ENCODE measurements around the gene IRAK2. TPM values are rescaled to one million over a fixed set of nuclear protein-coding genes. Genes with fewer than 3 reads are reported as not detected.

The IRAK2 gene
- total RNA-seq, 1 experiment from 2014 or later: 1.1 TPM

DNA sequence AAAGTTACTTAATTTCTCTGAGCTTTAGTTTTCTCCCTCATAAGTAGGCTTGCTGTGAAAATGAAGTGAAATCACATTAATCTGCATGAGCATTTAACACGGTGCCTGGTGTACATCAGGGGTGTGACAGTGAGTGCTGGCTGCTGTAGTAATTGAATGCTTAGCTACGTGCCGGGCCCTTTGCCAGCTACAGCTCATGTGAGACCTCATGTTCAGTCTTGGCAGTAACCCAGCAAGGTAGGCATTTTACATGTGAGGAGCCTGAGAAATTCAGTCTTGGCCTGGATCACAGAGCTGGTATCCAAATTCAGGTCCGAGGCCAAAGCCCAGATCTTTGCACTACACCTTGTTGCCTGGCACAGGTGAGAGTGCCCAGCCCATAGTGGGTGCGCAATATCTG, 118.9 kb downstream of the IRAK2 start:
- DNase-seq (ENCODE audit: low spot score): no peak

DNA sequence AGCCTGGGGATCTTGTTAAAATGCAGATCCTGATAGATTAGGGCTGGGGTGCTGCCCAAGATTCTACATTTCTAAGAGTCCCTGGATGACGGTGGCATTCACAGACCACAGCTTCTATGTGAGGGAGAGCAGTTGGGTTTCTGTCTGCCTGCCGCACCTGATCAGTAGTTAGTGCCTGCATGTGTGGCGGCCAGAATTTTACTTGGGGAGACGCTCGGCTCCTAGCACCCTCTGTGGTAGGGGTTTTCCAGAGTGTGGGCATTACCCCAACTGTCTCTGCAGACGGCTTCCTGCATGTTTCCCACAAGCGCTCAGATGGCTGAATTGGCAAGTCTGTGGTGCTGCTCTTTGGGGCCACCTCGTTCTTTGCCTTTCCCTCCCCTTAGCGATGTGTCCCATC, 119.8 kb downstream of the IRAK2 start:
- DNase-seq (ENCODE audit: low spot score): no peak

DNA sequence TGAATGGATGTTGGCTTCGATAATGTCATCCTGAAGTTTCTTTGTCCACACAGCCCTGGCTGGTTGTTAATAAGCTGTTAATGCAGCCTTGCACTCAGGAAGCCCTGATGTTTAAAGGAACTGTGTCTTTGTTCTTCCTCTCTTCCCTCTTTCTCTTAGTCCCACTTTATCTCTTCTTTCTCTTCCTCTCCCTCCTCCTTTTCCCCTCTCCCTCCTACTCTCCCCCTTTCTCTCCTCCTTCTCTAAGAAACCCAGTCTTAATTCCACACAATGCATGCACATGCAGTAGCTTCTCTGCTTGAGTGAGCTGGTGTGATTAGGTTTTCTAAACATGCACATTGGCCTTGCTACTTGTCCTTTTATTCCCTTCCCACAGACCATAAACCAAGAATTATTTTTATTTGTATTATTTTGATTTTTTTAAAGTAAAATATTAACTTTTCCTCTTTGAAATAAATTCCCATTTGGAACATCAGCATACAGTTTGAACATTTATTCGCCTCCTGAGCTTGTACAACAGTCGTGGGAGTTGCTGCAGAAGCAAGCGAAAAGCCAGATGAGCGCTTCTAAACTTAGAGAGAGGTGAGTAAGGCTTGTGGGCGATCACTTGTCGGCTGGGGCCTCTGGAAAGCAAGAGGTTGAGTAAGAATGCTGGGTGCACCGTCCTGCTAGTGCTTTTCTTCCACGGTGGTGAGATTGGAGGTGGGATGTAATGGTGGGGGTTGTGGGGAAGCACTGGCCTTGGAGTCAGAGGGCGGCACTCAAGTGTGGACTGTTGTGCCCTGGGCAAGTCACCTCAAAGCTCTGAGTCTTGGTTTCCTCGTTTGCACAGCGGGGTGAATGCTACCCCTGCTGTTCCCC, 120.8 kb downstream of the IRAK2 start:
- no peak for DNase-seq (ENCODE audit: low spot score)

DNA sequence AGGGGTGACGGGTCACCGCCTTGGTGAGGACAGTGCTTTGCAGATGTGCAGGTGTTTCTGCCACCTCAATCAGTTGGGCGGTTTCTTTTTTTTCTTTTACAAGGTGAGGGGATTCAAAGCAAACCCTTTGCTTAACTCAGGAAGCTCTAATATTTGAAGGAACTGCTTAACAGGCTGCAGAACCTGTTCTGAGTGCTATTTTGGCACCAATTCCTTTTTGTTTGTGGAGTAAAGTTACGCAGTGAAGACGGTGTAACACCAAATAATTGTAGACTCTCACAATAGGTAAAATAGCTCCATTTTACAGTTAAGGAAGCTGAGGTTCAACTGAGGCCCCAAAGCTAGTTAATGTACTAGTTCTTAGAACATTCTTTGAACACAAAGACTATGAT, 121.4 kb downstream of the IRAK2 start:
- no peak for DNase-seq (ENCODE audit: low spot score)

DNA sequence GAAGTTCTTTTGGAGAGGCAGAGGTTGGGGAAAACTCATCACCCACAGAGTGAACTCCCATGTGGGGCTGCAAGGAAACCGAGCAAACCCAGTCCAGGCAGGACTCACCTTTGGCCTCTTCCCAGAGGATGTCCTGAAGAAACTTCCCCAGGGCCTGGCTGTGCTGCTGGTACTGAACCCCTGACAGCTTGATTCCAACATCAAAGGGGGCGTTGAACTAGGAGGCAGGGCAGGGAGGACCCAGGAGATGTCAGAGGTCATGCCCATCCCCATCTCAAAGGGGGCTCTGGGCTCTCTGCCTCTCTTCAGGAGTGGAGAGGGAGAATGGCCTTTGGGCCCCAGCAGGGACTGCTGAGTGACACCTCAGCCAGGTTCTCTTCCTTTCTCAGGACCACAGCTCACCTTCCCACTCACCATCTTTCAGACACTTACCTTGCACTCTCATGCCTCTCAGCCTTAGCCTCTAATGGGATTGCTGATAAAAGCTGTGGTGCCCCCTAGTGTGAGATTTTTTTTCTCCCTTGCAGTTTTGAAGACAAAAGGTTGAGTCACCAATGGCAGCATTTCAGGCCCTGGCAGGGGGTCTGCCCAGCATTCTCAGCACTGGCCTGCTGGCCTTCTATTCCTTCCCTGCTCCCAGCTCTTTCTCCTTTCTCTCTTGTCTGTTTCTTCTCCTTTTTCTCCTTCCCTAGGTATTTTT, 122.0 kb downstream of the IRAK2 start:
- DNase-seq (ENCODE audit: low spot score): peak; percentile 37

DNA sequence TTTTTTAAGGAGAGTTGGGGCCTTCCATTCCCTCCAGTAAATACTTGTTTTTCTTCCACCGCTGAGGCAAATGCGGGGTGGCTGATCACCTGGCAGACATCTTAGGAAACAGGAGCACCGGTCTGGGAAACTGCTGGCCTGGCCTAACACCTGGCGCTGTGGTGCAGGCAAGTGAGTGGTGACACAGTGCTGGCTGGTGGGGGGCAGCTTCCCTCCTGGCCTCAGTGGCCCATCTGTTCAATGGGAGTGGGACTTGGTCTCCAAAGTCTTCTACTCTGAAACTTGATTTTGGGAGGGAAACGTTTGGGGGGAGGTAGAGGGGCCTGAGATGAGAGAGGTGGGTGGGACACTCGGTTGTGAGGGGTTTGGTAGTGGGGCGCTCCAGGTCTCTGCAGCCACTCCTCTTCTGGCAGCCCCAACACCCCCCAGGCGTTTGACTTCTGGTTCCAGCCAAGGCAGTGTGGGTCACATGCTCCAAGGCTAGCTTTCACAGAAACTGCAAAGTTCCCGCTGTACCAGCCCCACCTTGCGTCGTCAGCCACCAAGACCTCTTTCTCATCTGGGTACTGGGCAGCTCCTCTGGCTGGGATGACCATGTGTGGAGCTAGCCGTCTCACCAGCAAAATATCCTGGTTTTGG, 123.3 kb downstream of the IRAK2 start:
- no peak for DNase-seq (ENCODE audit: low spot score)

DNA sequence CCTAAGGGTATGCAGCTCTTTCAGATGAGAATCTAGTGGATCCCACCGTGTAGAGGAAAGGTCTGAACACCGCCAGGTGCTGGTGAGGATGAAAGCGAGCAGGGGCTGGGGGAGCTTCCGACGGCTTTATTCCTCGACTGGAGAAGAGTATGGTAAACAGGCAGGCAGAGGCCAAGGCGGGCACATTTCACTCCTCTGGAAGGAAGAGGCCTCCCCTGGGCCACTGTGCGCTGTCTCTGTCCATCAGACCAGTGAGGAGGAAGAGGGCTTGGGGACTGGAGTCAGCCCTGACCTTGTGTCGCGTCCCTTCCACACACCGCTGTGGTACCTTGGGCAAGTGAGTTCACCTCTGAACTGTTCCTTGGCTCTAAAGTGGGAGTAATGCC, 123.8 kb downstream of the IRAK2 start:
- DNase-seq (ENCODE audit: low spot score): no peak

DNA sequence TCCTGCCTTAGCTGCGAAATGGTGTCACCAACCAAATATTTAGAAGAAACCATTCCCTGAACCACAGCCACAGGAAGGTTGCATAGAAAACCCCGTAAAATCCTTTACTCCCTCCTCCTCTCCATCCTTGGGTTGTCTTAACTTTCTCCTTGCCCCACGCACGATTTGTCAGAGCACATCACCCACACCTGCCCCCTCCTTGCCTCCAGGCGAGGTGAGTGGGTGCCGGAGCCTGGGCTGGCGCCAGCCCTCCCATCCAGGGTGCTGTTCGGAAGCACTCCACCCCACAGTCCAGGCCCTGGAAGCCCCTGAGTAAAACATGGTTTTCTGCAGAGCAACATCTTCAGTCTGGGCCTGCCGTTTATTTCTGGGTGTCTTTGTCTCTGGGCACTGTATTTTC, 124.4 kb downstream of the IRAK2 start:
- DNase-seq (ENCODE audit: low spot score): no peak

DNA sequence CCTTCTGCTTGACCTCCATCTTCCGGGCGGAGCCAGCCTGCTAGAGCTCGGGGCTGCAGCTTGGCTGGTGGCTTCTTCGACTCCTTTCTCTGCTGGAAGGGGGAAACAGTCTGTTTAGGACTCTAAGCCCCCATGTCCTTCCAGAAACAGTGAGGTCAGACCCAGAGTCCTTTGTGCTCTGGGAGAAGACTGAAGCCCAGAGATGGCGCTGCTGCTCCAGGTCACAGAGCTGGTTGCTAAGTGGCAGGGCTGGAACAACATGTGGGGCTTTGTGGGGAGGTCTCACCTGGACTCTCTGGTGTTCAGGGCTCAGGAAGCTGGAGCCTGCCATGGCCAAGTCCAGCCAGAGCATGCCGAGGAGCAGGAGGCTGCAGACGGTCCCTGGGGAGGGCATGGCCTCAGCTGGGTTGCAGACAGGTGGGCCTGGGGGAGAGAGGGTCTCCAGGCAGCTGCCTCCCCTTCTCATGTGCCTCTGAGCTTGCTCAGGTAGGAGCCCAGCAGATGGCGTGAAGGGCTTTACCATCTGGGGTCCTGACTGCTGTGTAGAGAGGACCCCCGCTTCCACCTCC, 125.2 kb downstream of the IRAK2 start:
- no peak for DNase-seq (ENCODE audit: low spot score)

DNA sequence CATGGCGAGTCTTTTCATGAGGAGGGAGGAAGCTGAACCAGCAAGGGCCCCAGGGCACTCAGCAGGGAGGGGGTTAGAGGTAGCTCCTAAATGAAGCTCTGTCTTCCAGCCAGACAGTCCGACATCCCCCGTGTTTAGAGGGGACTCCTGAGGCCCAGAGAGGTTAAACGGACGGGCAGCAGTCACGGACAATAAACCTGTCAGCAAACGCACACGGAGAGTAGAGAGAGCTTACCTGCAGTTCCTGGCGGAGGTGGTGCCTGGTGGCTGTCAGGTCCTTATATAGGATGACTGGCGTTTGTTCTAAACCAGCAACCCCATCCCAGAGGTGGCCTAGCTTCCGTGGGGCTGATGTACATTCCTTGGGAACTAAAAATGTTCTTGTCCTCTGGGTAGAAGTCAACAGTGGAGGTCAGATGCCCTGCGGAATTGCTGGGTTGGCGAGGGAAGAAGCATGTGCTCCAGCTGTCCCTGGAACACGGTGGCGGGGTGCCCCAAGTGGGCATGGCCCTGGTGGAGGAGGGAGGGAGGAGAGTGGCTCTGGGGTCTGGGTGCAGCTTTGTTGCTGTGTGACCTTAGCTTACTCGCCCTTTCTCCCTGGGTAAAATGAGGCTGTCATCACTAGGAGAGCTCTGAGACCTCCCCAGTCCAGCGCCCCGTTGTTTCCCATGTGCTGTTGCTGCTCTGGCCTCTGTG, 125.9 kb downstream of the IRAK2 start:
- DNase-seq (ENCODE audit: low spot score): no peak

DNA sequence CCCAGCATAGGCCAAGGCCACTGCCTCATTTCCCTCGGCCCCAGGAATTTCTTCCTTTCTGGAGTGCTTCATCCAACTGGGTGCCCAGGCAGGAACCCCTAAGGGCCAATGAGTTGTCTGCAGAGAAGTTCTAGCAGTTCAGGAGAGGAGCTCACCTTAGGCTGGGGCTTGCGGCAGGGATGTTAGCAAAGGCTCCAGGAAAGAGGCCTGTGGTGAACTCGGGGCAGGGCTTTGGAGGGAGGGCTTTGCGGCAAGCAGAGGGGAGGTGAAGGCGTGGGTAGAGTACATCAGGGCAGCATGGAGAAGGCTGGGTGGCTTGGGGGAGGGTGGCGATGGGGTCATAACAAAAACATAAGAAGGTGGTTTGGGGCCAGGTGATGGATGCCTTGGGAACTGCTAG, 126.9 kb downstream of the IRAK2 start:
- DNase-seq (ENCODE audit: low spot score): no peak

DNA sequence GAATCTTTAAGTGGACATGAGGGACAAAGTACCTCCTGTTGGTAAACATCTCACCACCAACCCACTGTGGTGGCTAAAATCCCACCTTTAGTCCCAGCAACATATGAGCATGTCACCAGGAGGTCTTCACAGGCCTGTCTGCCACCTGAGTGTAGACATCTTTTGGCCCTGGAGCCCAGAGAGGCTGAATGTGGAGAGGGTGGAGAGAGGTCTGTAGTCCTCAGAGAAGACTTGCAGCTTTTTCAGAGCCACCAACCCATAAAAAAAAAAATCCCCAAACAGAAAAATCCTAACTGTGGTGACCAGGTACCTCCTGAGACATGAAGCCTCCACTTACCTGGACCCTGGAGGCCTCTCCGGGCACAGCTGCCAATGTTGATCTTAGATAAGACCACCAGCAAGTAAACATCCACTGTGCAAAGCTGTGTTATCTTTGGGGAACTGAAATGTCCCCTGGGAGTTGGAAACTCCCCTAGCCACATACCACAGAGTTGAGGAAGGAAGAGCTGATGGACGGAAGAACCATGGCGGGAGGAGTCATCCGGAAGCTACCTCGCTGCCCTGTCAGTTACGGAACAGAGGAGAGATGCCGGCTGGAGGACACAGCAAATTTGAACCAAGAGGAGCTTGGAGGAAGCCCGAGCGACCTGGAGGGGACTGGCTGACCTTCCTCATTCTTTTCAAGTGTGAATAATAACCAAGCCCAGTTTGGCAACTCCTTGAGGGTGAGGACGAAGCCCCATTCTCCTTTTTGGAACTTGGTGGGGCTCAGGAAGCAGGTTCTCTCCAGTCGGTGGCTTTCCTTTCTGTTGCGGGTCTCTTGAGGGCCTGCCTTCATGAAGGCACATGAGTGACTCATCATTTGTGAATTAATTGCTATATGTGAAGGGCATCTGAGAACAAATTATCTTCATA, 128.0 kb downstream of the IRAK2 start, which contains the start of gene GHRL:
Gene GHRL (minus strand): TSS at position 443 of the 915 bp plus-strand sequence. CDS start 2,767 bp downstream, outside the sequence.
- no peak for DNase-seq (ENCODE audit: low spot score)

Other genes with a start within 250 kb of the IRAK2 start
- gene IL17RC, start 247.8 kb upstream of the IRAK2 start, total RNA-seq (2014; rRNA removed; shearing (Covaris generic)): 23.0 and 32.4 TPM in 2 replicates
- gene CRELD1, start 231.1 kb upstream of the IRAK2 start, total RNA-seq (2014; rRNA removed; shearing (Covaris generic)): 7.4 and 8.7 TPM in 2 replicates
- gene PRRT3, start 212.5 kb upstream of the IRAK2 start, total RNA-seq (2014; rRNA removed; shearing (Covaris generic)): 3.0 and 3.4 TPM in 2 replicates
- gene EMC3, start 178.1 kb upstream of the IRAK2 start, total RNA-seq (2014; rRNA removed; shearing (Covaris generic)): 87.1 and 117 TPM in 2 replicates
- gene FANCD2, start 138.5 kb upstream of the IRAK2 start, total RNA-seq (2014; rRNA removed; shearing (Covaris generic)): 28.4 and 29.6 TPM in 2 replicates
- gene FANCD2OS, start 56.7 kb upstream of the IRAK2 start, total RNA-seq (2014; rRNA removed; shearing (Covaris generic)): not detected in 2 replicates
- gene BRK1, start 49.2 kb upstream of the IRAK2 start, total RNA-seq (2014; rRNA removed; shearing (Covaris generic)): 121 and 179 TPM in 2 replicates
- gene VHL, start 23.1 kb upstream of the IRAK2 start, total RNA-seq (2014; rRNA removed; shearing (Covaris generic)): 21.3 and 22.6 TPM in 2 replicates
- gene TATDN2, start 83.5 kb downstream of the IRAK2 start, total RNA-seq (2014; rRNA removed; shearing (Covaris generic)): 6.4 and 9.7 TPM in 2 replicates
- not detected in 2 replicates for gene GHRL, start 128.0 kb downstream of the IRAK2 start, total RNA-seq (2014; rRNA removed; shearing (Covaris generic))
- gene SEC13, start 156.2 kb downstream of the IRAK2 start, total RNA-seq (2014; rRNA removed; shearing (Covaris generic)): 176 and 203 TPM in 2 replicates